ENCODE measurements around the gene GJA4. TPM values are rescaled to one million over a fixed set of nuclear protein-coding genes. Genes with fewer than 3 reads are reported as not detected.

The GJA4 gene
- total and polyA plus RNA-seq, 2 of the 8 experiments (the other 6 are each of a cell fraction or from before 2014, with no cell fraction given) = 3.2 to 3.9 TPM

GRCh38 chr1:34794790-34795180 lies 2.0 kb downstream of the GJA4 start:
- Histone ChIP-seq H3K27ac (ENCODE audit: low read depth, low read length) (no peak overlapping the region), H4K20me1 (replicated peaks in 1 of 2; ENCODE audit: control insufficient read depth in 1 of 2, insufficient read depth in 2 of 2, low read length in 2 of 2) (no peaks in the 10 kb centered on the region), H3K4me1 (replicated peaks in 1 of 4; ENCODE audit: control insufficient read depth in 3 of 4, insufficient read depth in 4 of 4, low read length in 3 of 4) (peaks cover 0 to 12% (median 7%) of the 10 kb centered on the region in 4 experiments; a peak in 4 of 7 replicates), H2AFZ (ENCODE audit: low read length) (no peak overlapping the region), H4K91ac (replicated peaks; ENCODE audit: insufficient read length, low read length) (no peak overlapping the region), H3K4ac (replicated peaks; ENCODE audit: insufficient read length, low read depth, low read length) (no peak overlapping the region), H2BK12ac (ENCODE audit: low read depth, low read length) (no peak overlapping the region), H3K4me3 (ENCODE audit: extremely low read depth in 1 of 4, insufficient read depth in 2 of 4, low read depth in 3 of 4, low read length in 4 of 4) (no peak overlapping the region), H3K27me3 (replicated peaks in 1 of 4; ENCODE audit: control insufficient read depth in 3 of 4, extremely low read depth in 1 of 4, insufficient read depth in 3 of 4, low read length in 3 of 4) (peaks cover 0 to 13% (median 10%) of the 10 kb centered on the region in 4 experiments; a peak in 4 of 7 replicates), H2BK15ac (ENCODE audit: low read length) (no peak overlapping the region), H2BK120ac (replicated peaks; ENCODE audit: low read depth, low read length) (no peak overlapping the region), H3K36me3 (ENCODE audit: control insufficient read depth in 2 of 4, insufficient read depth in 4 of 4, low read length in 3 of 4) (no peaks in the 10 kb centered on the region), H3K56ac (replicated peaks; ENCODE audit: insufficient read length, low read depth, low read length) (no peak overlapping the region), H3K14ac (ENCODE audit: insufficient read length) (no peak overlapping the region), H3K79me1 (ENCODE audit: low read depth, low read length) (no peaks in the 10 kb centered on the region), H3K23ac (ENCODE audit: insufficient read length) (no peak overlapping the region), H3K23me2 (ENCODE audit: low read depth, low read length) (no peaks in the 10 kb centered on the region; the same call in 1 of the 2 replicates), H2BK5ac (ENCODE audit: low read depth, low read length) (no peak overlapping the region), H4K8ac (ENCODE audit: extremely low read depth, insufficient read depth, low read length) (no peak overlapping the region), H3K9ac (replicated peaks in 1 of 4; ENCODE audit: extremely low read depth in 1 of 4, low read depth in 3 of 4, low read length in 3 of 4) (no peak overlapping the region), H2AK5ac (ENCODE audit: low read depth, low read length) (no peak overlapping the region), H3K18ac (ENCODE audit: extremely low read depth, low read length) (no peak overlapping the region), H3K9me3 (ENCODE audit: insufficient read depth in 2 of 2, low read depth in 1 of 2, low read length in 1 of 2) (no peaks in the 10 kb centered on the region), H3K79me2 (ENCODE audit: control insufficient read depth in 1 of 2, insufficient read depth in 2 of 2, low read length in 2 of 2) (no peaks in the 10 kb centered on the region), H4K5ac (ENCODE audit: insufficient read length, low read depth, low read length) (no peak overlapping the region), H2BK20ac (ENCODE audit: low read length) (no peak overlapping the region), H3K4me2 (ENCODE audit: insufficient read depth in 1 of 2, low read depth in 2 of 2, low read length in 2 of 2) (no peak overlapping the region)
- ChIA-PET CTCF (ENCODE audit: partially characterized antibody) (interaction anchor here (1.2 to 12.6 kb wide), 4 partner anchors 7 to 72 kb away, joined by 3 to 230 read pairs (median 20); no protein-coding TSS in a partner anchor), POLR2A (ENCODE audit: partially characterized antibody) (interaction anchor here (1.5 kb wide), 1 partner anchor 58 kb away, joined by 3 read pairs; no protein-coding TSS in a partner anchor)
- DNase-seq (ENCODE audit: low read depth in 1 of 2, low spot score in 2 of 2) = no peak
- 90% methylated on average over 12 of the region's 12 CpGs; no CpG with 5 or more reads in 1 of the 2 experiments for WGBS, 2 experiments (ENCODE audit: extremely low coverage in 1 of 2, insufficient coverage in 1 of 2, insufficient read length in 1 of 2, insufficient replicate concordance in 2 of 2, low coverage in 1 of 2, low lambda C conversion rate in 2 of 2, missing lambda C conversion rate in 1 of 2)
- no peak for FAIRE-seq
- TF ChIP-seq ZNF274 (IDR thresholded peaks at IDR 0.05; ENCODE audit: borderline replicate concordance, extremely low read depth, low read length) = no peak
- no peak for TF ChIP-seq RNF2 (IDR thresholded peaks at IDR 0.05; ENCODE audit: borderline replicate concordance, low read depth, low read length, missing control alignments, poor library complexity, severe bottlenecking)
- TF ChIP-seq EZH2 (IDR thresholded peaks at IDR 0.05; ENCODE audit: low read depth, low read length, severe bottlenecking) = no peak
- TF ChIP-seq TAF7 (optimal IDR thresholded peaks at IDR 0.05; ENCODE audit: borderline replicate concordance, low read depth, low read length) = no peak
- no peak for TF ChIP-seq SP2 (IDR thresholded peaks at IDR 0.05; ENCODE audit: low read length)
- TF ChIP-seq E2F6 (IDR thresholded peaks at IDR 0.05) = no peak
- TF ChIP-seq USF2 (IDR thresholded peaks at IDR 0.05; ENCODE audit: low read length) = no peak
- TF ChIP-seq RBBP5 (IDR thresholded peaks at IDR 0.05; ENCODE audit: borderline replicate concordance, low read depth, low read length) = no peak
- TF ChIP-seq SIN3A (conservative IDR thresholded peaks at IDR 0.05 in 1 of 2, IDR thresholded peaks at IDR 0.05 in 1 of 2; ENCODE audit: low read depth in 1 of 2, low read length in 2 of 2) = no peak
- TF ChIP-seq GTF2F1 (IDR thresholded peaks at IDR 0.05; ENCODE audit: borderline replicate concordance, low read depth, low read length) = no peak
- no peak for TF ChIP-seq SIX5 (IDR thresholded peaks at IDR 0.05; ENCODE audit: low read depth, low read length)
